K562 (cell line): ENCODE measurements around the gene LRRC26. TPM values are rescaled to one million over a fixed set of nuclear protein-coding genes. Genes with fewer than 3 reads are reported as not detected.

Experiments used
- ATAC-seq: fragments of 200-7000 bp; cut with Tn5 transposase; 3 replicates; pipeline ENCODE4 v1.9.1; 2020; ENCODE audit warnings: moderate library complexity
- BruUV-seq: library from RNA; stranded (reverse); fragments of 400-500 nt; replicated peaks from 2 replicates; lab custom pipeline; 2021; lab: Mats Ljungman, UMichigan
- CTCF ChIA-PET: fragments of 300-600 bp; formaldehyde crosslinking; extraction: SDS; loops from one replicate; lab custom pipeline; 2021; ENCODE audit warnings: low intra/inter-chr PET ratio; lab: Yijun Ruan, JAX
- POLR2A ChIA-PET: fragments of 300-600, 350-650 bp; sonication (Branson Sonifier 250); formaldehyde crosslinking; extraction: SDS; loops from one replicate; lab custom pipeline; 2021; ENCODE audit warnings: antibody characterized with exemption, inconsistent platforms; lab: Yijun Ruan, JAX
- DNase-seq, 4 experiments: peaks; one replicate each; pipeline versions ENCODE4 v3.0.0 to v3.0.0-alpha.2; 2011 to 2018; ENCODE audit warnings: low spot score in 3 of 4, mixed read lengths in 3 of 4; ENCODE audit errors: extremely low read depth in 1 of 4
- FAIRE-seq: peaks from 2 replicates; lab custom pipeline; 2011; peaks lifted over from hg19 to GRCh38; lab: Jason Lieb, UNC
- H2AFZ ChIP-seq: 2 replicates; pipeline ENCODE4 v1.6.0; 2011; ENCODE audit warnings: low read depth, low read length, control low read depth, inconsistent platforms
- H3K27ac ChIP-seq: fragments of 200-600 bp; 3 replicates; pipeline ENCODE4 v1.8.0; 2011; ENCODE audit warnings: low read depth, mild to moderate bottlenecking, control low read depth, inconsistent platforms, low read length, moderate library complexity, mixed read lengths; ENCODE audit errors: extremely low read depth
- H3K27me3 ChIP-seq, 2 experiments: fragments of 300-600 bp in 1 of 2; 2 replicates in 1 of 2; 3 replicates in 1 of 2; pipeline versions ENCODE4 v1.6.0 to v1.8.0; 2011; ENCODE audit warnings: inconsistent platforms in 2 of 2, low read length in 2 of 2, mild to moderate bottlenecking in 1 of 2, mixed read lengths in 1 of 2, moderate library complexity in 1 of 2; ENCODE audit not compliant: control insufficient read depth in 2 of 2, insufficient read depth in 2 of 2
- H3K36me3 ChIP-seq: fragments of 300-600 bp; 3 replicates; pipeline ENCODE4 v1.8.0; 2011; ENCODE audit warnings: mild to moderate bottlenecking, low read length, inconsistent platforms; ENCODE audit not compliant: control insufficient read depth, insufficient read depth
- H3K4me1 ChIP-seq, 2 experiments: fragments of 200-600 bp in 1 of 2; replicated peaks in 1 of 2; 2 replicates in 1 of 2; 3 replicates in 1 of 2; pipeline versions ENCODE4 v1.5.1 to v1.8.0; 2011; ENCODE audit warnings: inconsistent platforms in 2 of 2, low read length in 2 of 2, mild to moderate bottlenecking in 1 of 2, mixed read lengths in 1 of 2, moderate library complexity in 1 of 2; ENCODE audit not compliant: control insufficient read depth in 2 of 2, insufficient read depth in 2 of 2
- H3K4me2 ChIP-seq: 2 replicates; pipeline ENCODE4 v1.6.1; 2011; ENCODE audit warnings: low read length, control low read depth, inconsistent platforms, mixed read lengths; ENCODE audit not compliant: insufficient read depth
- H3K4me3 ChIP-seq: fragments of 200-600 bp; sonication (generic), shearing (Covaris generic); 2 replicates; pipeline ENCODE4 v1.5.1; 2016; ENCODE audit warnings: control low read depth, inconsistent platforms
- H3K79me2 ChIP-seq: fragments of 200-600 bp; 3 replicates; pipeline ENCODE4 v1.8.0; 2011; ENCODE audit warnings: low read length, inconsistent platforms; ENCODE audit not compliant: control insufficient read depth, insufficient read depth
- H3K9ac ChIP-seq, 2 experiments: 2 replicates each; pipeline versions ENCODE4 v1.6.0 to v1.6.1; 2011; ENCODE audit warnings: low read depth in 2 of 2, low read length in 2 of 2, control low read depth in 1 of 2, inconsistent platforms in 1 of 2, mild to moderate bottlenecking in 1 of 2, mixed read lengths in 1 of 2; ENCODE audit not compliant: insufficient read depth in 1 of 2
- H3K9me1 ChIP-seq: one replicate; pipeline ENCODE4 v1.6.0; 2011; ENCODE audit warnings: inconsistent platforms, mild to moderate bottlenecking, low read length, moderate library complexity; ENCODE audit not compliant: control insufficient read depth, insufficient read depth
- H3K9me3 ChIP-seq: replicated peaks from 2 replicates; pipeline ENCODE4 v1.5.1; 2011; ENCODE audit warnings: low read depth, low read length, inconsistent platforms; ENCODE audit not compliant: control insufficient read depth, insufficient read depth
- H4K20me1 ChIP-seq: replicated peaks from 2 replicates; pipeline ENCODE4 v1.6.1; 2011; ENCODE audit warnings: low read length, inconsistent platforms, mixed read lengths; ENCODE audit not compliant: control insufficient read depth, insufficient read depth
- CAMTA2 ChIP-seq: fragments of 250-450 bp; sonication (Bioruptor Pico); conservative IDR thresholded peaks from 2 replicates; pipeline ENCODE4 v1.5.1; 2022
- EZH2 ChIP-seq: IDR thresholded peaks from 2 replicates; pipeline ENCODE4 v1.6.1; 2012; ENCODE audit warnings: low read depth, mild to moderate bottlenecking, inconsistent platforms, low read length, borderline replicate concordance
- GABPA ChIP-seq: fragments of 200-800 bp; sonication (Bioruptor generic); conservative IDR thresholded peaks from 2 replicates; pipeline ENCODE4 v1.6.1; 2016; ENCODE audit warnings: low read depth, missing genetic modification characterization, missing compliant biosample characterization
- HDAC6 ChIP-seq: IDR thresholded peaks from 2 replicates; pipeline ENCODE4 v1.6.1; 2012; ENCODE audit warnings: low read depth, mild to moderate bottlenecking, control low read depth, inconsistent platforms, low read length, moderate library complexity
- NFE2L1 ChIP-seq: fragments of 450-650 bp; IDR thresholded peaks from 2 replicates; pipeline ENCODE4 v1.6.1; 2016; ENCODE audit warnings: missing genetic modification characterization, low read depth, mild to moderate bottlenecking, missing compliant biosample characterization, moderate library complexity, borderline replicate concordance
- NR2F6 ChIP-seq: fragments of 450-650 bp; formaldehyde crosslinking; IDR thresholded peaks from 2 replicates; pipeline ENCODE4 v1.4.0; 2020; ENCODE audit warnings: mild to moderate bottlenecking
- PATZ1 ChIP-seq: fragments of 250-450 bp; sonication (Bioruptor Pico); IDR thresholded peaks from 2 replicates; pipeline ENCODE4 v1.5.0; 2020; ENCODE audit warnings: mild to moderate bottlenecking, borderline replicate concordance
- RBBP5 ChIP-seq: fragments of 200-600 bp; sonication (generic); IDR thresholded peaks from 2 replicates; pipeline ENCODE4 v1.6.1; 2012; ENCODE audit warnings: borderline replicate concordance, mild to moderate bottlenecking, low read length, control low read depth, inconsistent platforms; ENCODE audit not compliant: insufficient read depth, poor library complexity, severe bottlenecking
- U2AF2 ChIP-seq: fragments of 200-400 bp; formaldehyde crosslinking; optimal IDR thresholded peaks from 2 replicates; pipeline ENCODE3; 2017; ENCODE audit warnings: low read depth, mild to moderate bottlenecking, low read length
- ZNF431 ChIP-seq: sonication (generic); formaldehyde crosslinking; IDR thresholded peaks from 2 replicates; pipeline ENCODE4 v1.8.0; 2022; ENCODE audit warnings: mild to moderate bottlenecking, missing genetic modification reagents
- ZNF695 ChIP-seq: fragments of 450-650 bp; formaldehyde crosslinking; IDR thresholded peaks from 2 replicates; pipeline ENCODE4 v1.4.0; 2020; ENCODE audit warnings: mild to moderate bottlenecking, moderate library complexity
- ZNF79 ChIP-seq: fragments of 250-450 bp; sonication (Bioruptor Pico); IDR thresholded peaks from 2 replicates; pipeline ENCODE4 v1.4.0; 2020; ENCODE audit warnings: low read depth, mild to moderate bottlenecking, moderate library complexity
- WGBS: fragments of 100-300 bp; shearing (Covaris generic); methylation state at CpG from one replicate; pipeline ENCODE4 v1.1.6; 2016; ENCODE audit warnings: low coverage, mixed read lengths; ENCODE audit not compliant: insufficient coverage; ENCODE audit errors: missing lambda C conversion rate; 5-methylcytosine and 5-hydroxymethylcytosine counted together
- in situ Hi-C: fragments of 300-500 bp; cut with MboI; formaldehyde crosslinking; loops from 4 replicates; pipeline ENCODE4 v1.15.0; 2018; ENCODE audit warnings: inconsistent platforms, mixed read lengths
- intact Hi-C: fragments of 100-400 bp; cut with micrococcal nuclease; formaldehyde crosslinking; loops from 2 replicates; pipeline ENCODE4 v1.14.2; 2022
- polyA plus RNA-seq, 8 experiments: library from polyadenylated mRNA; depleted of rRNA in 4 of 8; stranded (reverse) in 5 of 8; unstranded in 3 of 8; fragments of >200 nt; fragmentation: Nextera tagmentation in 2 of 8; fragmentation: Illumina TruSeq in 1 of 8; extraction: Ambion mirVana in 2 of 8; extraction: Trizol in 1 of 8; gene quantifications; 2 replicates each; pipeline versions ENCODE4 v1.2.1 to v1.2.3, GENCODE V29; 2011 to 2014; ENCODE audit warnings: inconsistent platforms in 1 of 8, missing spikeins in 1 of 8
- total RNA-seq, 7 experiments: library from RNA; depleted of rRNA in 6 of 7; stranded (reverse); fragments of >200 nt in 6 of 7; fragmentation: Illumina TruSeq in 2 of 7; extraction: Trizol in 2 of 7; gene quantifications; 2 replicates each; pipeline versions ENCODE4 v1.2.1 to v1.2.3, GENCODE V29; 2011 to 2021; ENCODE audit warnings: low replicate concordance in 1 of 7
- TF ChIP-seq, protein P1 (sequence below): fragments of 450-650 bp; IDR thresholded peaks from 2 replicates; pipeline ENCODE4 v1.6.1; 2014; ENCODE audit warnings: low read depth, mild to moderate bottlenecking, moderate library complexity, borderline replicate concordance
- TF ChIP-seq, protein P2 (sequence below): IDR thresholded peaks from 3 replicates; pipeline ENCODE4 v1.6.1; 2011; ENCODE audit warnings: borderline replicate concordance, mild to moderate bottlenecking; ENCODE audit not compliant: insufficient read length, insufficient read depth

The LRRC26 gene
- total and polyA plus RNA-seq, 9 of the 15 experiments (the other 6 are each of a cell fraction or from before 2014, with no cell fraction given), result not detected

DNA sequence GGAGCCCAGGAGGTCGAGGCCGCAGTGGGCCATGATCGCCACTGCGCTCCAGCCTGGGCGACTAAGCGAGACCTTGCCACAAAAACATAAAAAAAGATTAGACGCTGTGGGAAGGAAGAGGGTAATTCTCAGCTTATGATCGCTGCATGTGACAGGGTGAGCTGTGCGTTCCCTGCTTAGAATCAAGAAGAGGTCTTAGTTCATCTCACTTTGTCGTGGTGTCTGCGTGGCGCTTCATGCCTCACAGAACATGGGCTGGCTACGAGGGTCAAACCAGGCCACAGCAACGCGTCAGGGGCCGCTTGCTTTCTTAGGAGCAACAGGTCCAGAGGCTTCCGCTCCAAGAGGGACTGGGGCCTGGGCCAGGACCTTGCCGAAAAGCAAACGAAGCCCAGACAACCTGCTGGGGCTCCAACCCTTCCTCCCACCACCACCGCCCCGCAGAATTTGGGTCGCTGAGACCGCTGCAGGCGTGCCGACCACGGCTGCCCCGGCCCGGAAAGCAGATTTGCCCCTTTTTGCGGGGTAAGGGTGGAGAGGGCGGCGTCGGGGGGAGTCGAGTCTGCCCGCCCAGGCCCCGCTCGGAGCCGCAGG, 40.9 kb downstream of the LRRC26 start (continued):
- no peak for TF ChIP-seq PATZ1 (CRISPR knock-in tag)
- TF ChIP-seq EZH2, result no peak
- TF ChIP-seq, protein P1, sequence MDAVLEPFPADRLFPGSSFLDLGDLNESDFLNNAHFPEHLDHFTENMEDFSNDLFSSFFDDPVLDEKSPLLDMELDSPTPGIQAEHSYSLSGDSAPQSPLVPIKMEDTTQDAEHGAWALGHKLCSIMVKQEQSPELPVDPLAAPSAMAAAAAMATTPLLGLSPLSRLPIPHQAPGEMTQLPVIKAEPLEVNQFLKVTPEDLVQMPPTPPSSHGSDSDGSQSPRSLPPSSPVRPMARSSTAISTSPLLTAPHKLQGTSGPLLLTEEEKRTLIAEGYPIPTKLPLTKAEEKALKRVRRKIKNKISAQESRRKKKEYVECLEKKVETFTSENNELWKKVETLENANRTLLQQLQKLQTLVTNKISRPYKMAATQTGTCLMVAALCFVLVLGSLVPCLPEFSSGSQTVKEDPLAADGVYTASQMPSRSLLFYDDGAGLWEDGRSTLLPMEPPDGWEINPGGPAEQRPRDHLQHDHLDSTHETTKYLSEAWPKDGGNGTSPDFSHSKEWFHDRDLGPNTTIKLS, result 0 out of 2 replicates have a peak, but pooled peaks have one; percentile 2

DNA sequence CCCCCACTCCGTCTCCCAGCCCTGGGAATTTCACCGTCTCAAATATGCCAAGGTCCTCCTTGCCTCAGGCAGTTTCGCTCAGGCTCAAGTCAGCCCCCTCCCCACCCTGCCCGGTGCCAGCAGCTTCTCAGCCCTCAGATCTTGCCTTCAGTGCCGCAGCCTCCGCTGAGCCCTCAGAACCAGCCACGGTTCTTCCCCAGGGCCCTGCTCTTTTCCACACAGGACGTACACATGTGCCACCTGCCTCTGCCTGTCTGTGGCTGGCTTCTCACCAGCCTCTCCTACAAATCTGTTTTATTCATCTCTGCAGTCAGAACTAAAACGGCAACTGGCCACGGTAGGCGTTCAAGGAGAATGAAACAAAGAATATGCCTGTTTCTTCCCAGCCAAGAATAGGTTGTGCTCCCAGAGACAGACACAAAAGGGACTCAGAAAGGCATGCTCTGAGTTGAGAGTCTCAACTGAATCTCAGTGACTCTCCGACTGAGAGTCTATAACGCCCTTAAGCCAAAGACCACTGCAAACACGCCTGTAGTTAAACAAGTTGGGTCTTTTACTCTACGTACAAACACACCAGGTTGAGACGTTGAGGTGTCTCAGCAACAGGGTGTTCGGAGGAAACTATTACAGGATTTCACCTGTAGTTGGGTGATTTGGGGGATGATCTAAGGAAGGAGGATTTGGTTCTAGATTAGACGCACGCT, 41.5 kb downstream of the LRRC26 start:
- intact Hi-C loops (loop anchor here (2.0 kb wide), 1 partner anchor 22 kb away; no protein-coding TSS in a partner anchor), in situ Hi-C loops (loop anchor here (5.0 kb wide), 1 partner anchor 99 kb away; the partner anchor contains the start of genes CYSRT1 and RNF224)
- H4K20me1 ChIP-seq, result no peaks in the 10 kb centered on the region
- H2AFZ ChIP-seq, result no peak overlapping the region
- peak overlapping the region; percentile 84 to 100 for H3K9ac ChIP-seq
- no peaks in the 10 kb centered on the region for H3K9me3 ChIP-seq
- H3K27me3 ChIP-seq, result no peaks in the 10 kb centered on the region
- H3K4me3 ChIP-seq, result peak overlapping the region; percentile 91
- H3K4me2 ChIP-seq, result peak overlapping the region; percentile 100
- CTCF ChIA-PET, result no interaction called here
- H3K27ac ChIP-seq, result peak overlapping the region; percentile 78
- FAIRE-seq (peak; percentile 73), DNase-seq (peak in 2 of 4 experiments; percentile 18 to 24), ATAC-seq (peak; percentile 12)
- peaks cover 2% of the 10 kb centered on the region; the same call in 1 of the 3 replicates for H3K36me3 ChIP-seq
- peaks cover 12 to 37% of the 10 kb centered on the region in 2 experiments; a peak in 4 of 5 replicates for H3K4me1 ChIP-seq
- WGBS, result 3% methylated on average over 19 of the region's 19 CpGs
- BruUV-seq, result TSS peak; percentile 65
- H3K79me2 ChIP-seq, result peaks cover 35% of the 10 kb centered on the region
- H3K9me1 ChIP-seq, result no peaks in the 10 kb centered on the region
- POLR2A ChIA-PET, result interaction anchor here (0.7 to 1.6 kb wide), 8 partner anchors 10 to 114 kb away, joined by 3 to 4 read pairs (median 3); partner anchors contain the start of gene SAPCD2
- TF ChIP-seq ZNF695 (CRISPR knock-in tag), result 0 out of 2 replicates have a peak, but pooled peaks have one; percentile 31
- TF ChIP-seq HDAC6, result no peak
- no peak for TF ChIP-seq ZNF79 (CRISPR knock-in tag)
- TF ChIP-seq, protein P2, sequence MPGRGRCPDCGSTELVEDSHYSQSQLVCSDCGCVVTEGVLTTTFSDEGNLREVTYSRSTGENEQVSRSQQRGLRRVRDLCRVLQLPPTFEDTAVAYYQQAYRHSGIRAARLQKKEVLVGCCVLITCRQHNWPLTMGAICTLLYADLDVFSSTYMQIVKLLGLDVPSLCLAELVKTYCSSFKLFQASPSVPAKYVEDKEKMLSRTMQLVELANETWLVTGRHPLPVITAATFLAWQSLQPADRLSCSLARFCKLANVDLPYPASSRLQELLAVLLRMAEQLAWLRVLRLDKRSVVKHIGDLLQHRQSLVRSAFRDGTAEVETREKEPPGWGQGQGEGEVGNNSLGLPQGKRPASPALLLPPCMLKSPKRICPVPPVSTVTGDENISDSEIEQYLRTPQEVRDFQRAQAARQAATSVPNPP, result no peak
- TF ChIP-seq NR2F6 (CRISPR knock-in tag), result no peak
- peak; percentile 10 for TF ChIP-seq RBBP5
- TF ChIP-seq U2AF2, result no peak
- TF ChIP-seq NFE2L1 (tag), result no peak
- no peak for TF ChIP-seq GABPA (tag)
- no peak for TF ChIP-seq CAMTA2 (CRISPR knock-in tag)
- peak; percentile 20; the same call in 1 of the 2 replicates for TF ChIP-seq ZNF431 (CRISPR knock-in tag)
